Neural progenitor cell (in vitro differentiated cells): ENCODE measurements around the gene TPM1.

Experiments
- CTCF ChIP-seq: fragments of 200-600 bp; sonication (generic); IDR thresholded peaks from 2 replicates; pipeline ENCODE4 v1.5.1; 2017; ENCODE audit warnings: antibody characterized with exemption, mild to moderate bottlenecking
- EZH2 ChIP-seq: fragments of 200-600 bp; sonication (generic); IDR thresholded peaks from 2 replicates; pipeline ENCODE4 v1.6.1; 2017; ENCODE audit warnings: antibody characterized with exemption, mild to moderate bottlenecking, moderate library complexity
- EZH2phosphoT487 ChIP-seq: fragments of 200-600 bp; sonication (generic); IDR thresholded peaks from 2 replicates; pipeline ENCODE4 v1.6.1; 2017; ENCODE audit warnings: antibody characterized with exemption

- TF ChIP-seq CTCF (no peak), EZH2 (no peak), EZH2phosphoT487 (no peak)
Measured at GRCh38 chr15:63096178-63096577, 53.6 kb downstream of the TPM1 start.
